GM12878 (cell line): Measurements from ENCODE around the gene ANKRD13B. TPM values are rescaled to one million over a fixed set of nuclear protein-coding genes. Genes with fewer than 3 reads are reported as not detected.

ENCODE experiments used
- ATAC-seq: fragments of 200-7000 bp; cut with Tn5 transposase; 3 replicates; pipeline ENCODE4 v1.9.1; 2020; ENCODE audit warnings: mild to moderate bottlenecking, moderate library complexity
- BruUV-seq: library from RNA; stranded (reverse); fragments of 400-500 nt; replicated peaks from 2 replicates; lab custom pipeline; 2021; lab: Mats Ljungman, UMichigan
- CTCF ChIA-PET: fragments of 300-600 bp; sonication (Branson Sonifier 250); formaldehyde crosslinking; extraction: SDS; loops from one replicate; lab custom pipeline; 2021; ENCODE audit warnings: inconsistent platforms; lab: Yijun Ruan, JAX
- POLR2A ChIA-PET: fragments of 350-600 bp; formaldehyde crosslinking; extraction: SDS; loops from one replicate; lab custom pipeline; 2021; ENCODE audit warnings: inconsistent platforms; lab: Charles Lee
- RAD21 ChIA-PET: fragments of 300-600 bp; sonication (Branson Sonifier 250); formaldehyde crosslinking; loops from one replicate; lab custom pipeline; 2023; ENCODE audit warnings: antibody characterized with exemption; ENCODE audit not compliant: unreplicated experiment; lab: Charles Lee
- SMC1A ChIA-PET: fragments of 300-600 bp; sonication (Branson Sonifier 250); formaldehyde crosslinking; loops from one replicate; lab custom pipeline; 2023; ENCODE audit not compliant: unreplicated experiment, uncharacterized antibody; lab: Charles Lee
- DNase-seq: peaks from one replicate; pipeline ENCODE4 v3.0.0-alpha.2; 2011; ENCODE audit warnings: low read depth, low spot score
- FAIRE-seq: peaks from 3 replicates; lab custom pipeline; 2011; peaks lifted over from hg19 to GRCh38; lab: Jason Lieb, UNC
- H2AFZ ChIP-seq: 2 replicates; pipeline ENCODE4 v1.6.0; 2011; ENCODE audit warnings: low read depth, low read length, control low read depth; ENCODE audit not compliant: control insufficient read depth
- H3K27ac ChIP-seq: 2 replicates; pipeline ENCODE4 v1.5.1; 2011; ENCODE audit warnings: control low read depth; ENCODE audit not compliant: control insufficient read depth, insufficient read depth
- H3K27me3 ChIP-seq, 2 experiments: replicated peaks in 1 of 2; 2 replicates each; pipeline versions ENCODE4 v1.6.0 to v1.6.1; 2011; ENCODE audit warnings: low read length in 1 of 2; ENCODE audit not compliant: control insufficient read depth in 2 of 2, insufficient read depth in 2 of 2
- H3K36me3 ChIP-seq, 2 experiments: 2 replicates each; pipeline ENCODE4 v1.5.1; 2011; ENCODE audit warnings: low read length in 1 of 2; ENCODE audit not compliant: control insufficient read depth in 2 of 2, insufficient read depth in 2 of 2
- H3K4me1 ChIP-seq: 2 replicates; pipeline ENCODE4 v1.6.1; 2011; ENCODE audit warnings: mild to moderate bottlenecking, low read length, moderate library complexity, mixed read lengths; ENCODE audit not compliant: control insufficient read depth, insufficient read depth
- H3K4me2 ChIP-seq: 2 replicates; pipeline ENCODE4 v1.6.0; 2011; ENCODE audit warnings: control low read depth; ENCODE audit not compliant: control insufficient read depth, insufficient read depth
- H3K4me3 ChIP-seq: fragments of 200-600 bp; sonication (generic); 2 replicates; pipeline ENCODE4 v1.5.1; 2016
- H3K79me2 ChIP-seq: 2 replicates; pipeline ENCODE4 v1.6.0; 2011; ENCODE audit warnings: low read length; ENCODE audit not compliant: control insufficient read depth, insufficient read depth
- H3K9ac ChIP-seq: 2 replicates; pipeline ENCODE4 v1.8.0; 2011; ENCODE audit warnings: low read length, control low read depth, mixed read lengths; ENCODE audit not compliant: control insufficient read depth, insufficient read depth
- H3K9me3 ChIP-seq: replicated peaks from 3 replicates; pipeline ENCODE4 v1.5.1; 2011; ENCODE audit warnings: mild to moderate bottlenecking, low read length; ENCODE audit not compliant: control insufficient read depth, insufficient read depth
- H4K20me1 ChIP-seq: 2 replicates; pipeline ENCODE4 v1.6.0; 2011; ENCODE audit not compliant: control insufficient read depth, insufficient read depth
- ATF7 ChIP-seq: fragments of 450-650 bp; IDR thresholded peaks from 2 replicates; pipeline ENCODE4 v1.6.1; 2016; ENCODE audit warnings: low read depth, mild to moderate bottlenecking
- BCL3 ChIP-seq: IDR thresholded peaks from 2 replicates; pipeline ENCODE4 v1.6.1; 2011; ENCODE audit warnings: borderline replicate concordance, low read depth, mild to moderate bottlenecking, moderate library complexity, low read length; ENCODE audit not compliant: insufficient read depth, poor library complexity, severe bottlenecking
- EGR1 ChIP-seq, 2 experiments: IDR thresholded peaks; 1 replicate in 1 of 2; 2 replicates in 1 of 2; pipeline ENCODE4 v1.6.1; 2011 to 2012; ENCODE audit warnings: low read depth in 2 of 2, low read length in 2 of 2, borderline replicate concordance in 1 of 2, mild to moderate bottlenecking in 1 of 2, moderate library complexity in 1 of 2
- KDM1A ChIP-seq: fragments of 200-600 bp; sonication (generic); IDR thresholded peaks from 2 replicates; pipeline ENCODE4 v1.6.1; 2016; ENCODE audit warnings: borderline replicate concordance
- NFXL1 ChIP-seq: fragments of 450-650 bp; IDR thresholded peaks from 2 replicates; pipeline ENCODE4 v1.6.1; 2017; ENCODE audit warnings: antibody characterized with exemption, mild to moderate bottlenecking, borderline replicate concordance
- NFYA ChIP-seq: IDR thresholded peaks from 2 replicates; pipeline ENCODE4 v1.6.1; 2011; ENCODE audit warnings: low read depth, mild to moderate bottlenecking, low read length, improper control_type of control experiment, borderline replicate concordance
- NR2C1 ChIP-seq: fragments of 450-650 bp; IDR thresholded peaks from 2 replicates; pipeline ENCODE4 v1.6.1; 2017; ENCODE audit warnings: antibody characterized with exemption, mild to moderate bottlenecking, moderate library complexity
- PAX8 ChIP-seq: fragments of 450-650 bp; IDR thresholded peaks from 2 replicates; pipeline ENCODE4 v1.6.1; 2017; ENCODE audit warnings: mild to moderate bottlenecking, moderate library complexity
- RUNX3 ChIP-seq: IDR thresholded peaks from 2 replicates; pipeline ENCODE4 v1.6.1; 2012; ENCODE audit warnings: low read length, inconsistent platforms
- SIX5 ChIP-seq: IDR thresholded peaks from 2 replicates; pipeline ENCODE4 v1.6.1; 2011; ENCODE audit warnings: mild to moderate bottlenecking, low read depth, low read length, moderate library complexity; ENCODE audit not compliant: severe bottlenecking
- STAT3 ChIP-seq: IDR thresholded peaks from 2 replicates; pipeline ENCODE4 v1.6.1; 2011; ENCODE audit warnings: low read depth, low read length, improper control_type of control experiment
- ZSCAN29 ChIP-seq: fragments of 450-650 bp; IDR thresholded peaks from 2 replicates; pipeline ENCODE4 v1.6.1; 2017; ENCODE audit warnings: mild to moderate bottlenecking, moderate library complexity
- WGBS: methylation state at CpG from one replicate; pipeline ENCODE4 v1.1.6; 2016; ENCODE audit warnings: low lambda C conversion rate; ENCODE audit not compliant: insufficient replicate concordance, insufficient coverage; ENCODE audit errors: missing lambda C conversion rate; 5-methylcytosine and 5-hydroxymethylcytosine counted together
- in situ Hi-C: fragments of 300-500 bp; cut with MboI; formaldehyde crosslinking; loops from 9 replicates; pipeline ENCODE4 v1.14.3; 2018; ENCODE audit warnings: mixed read lengths
- intact Hi-C: fragments of 100-400 bp; cut with micrococcal nuclease; formaldehyde crosslinking; loops from one replicate; pipeline ENCODE4 v1.14.2; 2022; ENCODE audit not compliant: unreplicated experiment
- polyA plus RNA-seq, 11 experiments: library from polyadenylated mRNA; depleted of rRNA in 4 of 11; unstranded in 6 of 11; stranded (reverse) in 5 of 11; fragments of >200 nt; fragmentation: Nextera tagmentation in 4 of 11; fragmentation: Illumina TruSeq in 1 of 11; extraction: Ambion mirVana in 4 of 11; extraction: Trizol in 1 of 11; gene quantifications; 1 replicate in 1 of 11; 2 replicates in 10 of 11; pipeline versions ENCODE4 v1.2.1 to v1.2.3, GENCODE V29; 2011 to 2016; ENCODE audit warnings: inconsistent platforms in 2 of 11, missing spikeins in 2 of 11, low read depth in 1 of 11
- total RNA-seq, 4 experiments: library from RNA; depleted of rRNA in 3 of 4; stranded (reverse); fragments of >200 nt in 3 of 4; fragmentation: Illumina TruSeq in 1 of 4; extraction: Trizol in 1 of 4; gene quantifications; 2 replicates each; pipeline versions ENCODE4 v1.2.1 to v1.2.3, GENCODE V29; 2013 to 2021
- TF ChIP-seq, protein P1 (sequence below): fragments of 450-650 bp; IDR thresholded peaks from 2 replicates; pipeline ENCODE4 v1.6.1; 2017; ENCODE audit warnings: antibody characterized with exemption, mild to moderate bottlenecking, moderate library complexity
- TF ChIP-seq, protein P2 (sequence below): fragments of 150-350 bp; IDR thresholded peaks from 2 replicates; pipeline ENCODE4 v1.6.1; 2014; ENCODE audit warnings: mild to moderate bottlenecking, low read depth, low read length

ANKRD13B gene
- total and polyA plus RNA-seq, 10 of the 15 experiments (the other 5 are each of a cell fraction or from before 2014, with no cell fraction given) = 0.18 to 15.0 (median 2.8) TPM

DNA sequence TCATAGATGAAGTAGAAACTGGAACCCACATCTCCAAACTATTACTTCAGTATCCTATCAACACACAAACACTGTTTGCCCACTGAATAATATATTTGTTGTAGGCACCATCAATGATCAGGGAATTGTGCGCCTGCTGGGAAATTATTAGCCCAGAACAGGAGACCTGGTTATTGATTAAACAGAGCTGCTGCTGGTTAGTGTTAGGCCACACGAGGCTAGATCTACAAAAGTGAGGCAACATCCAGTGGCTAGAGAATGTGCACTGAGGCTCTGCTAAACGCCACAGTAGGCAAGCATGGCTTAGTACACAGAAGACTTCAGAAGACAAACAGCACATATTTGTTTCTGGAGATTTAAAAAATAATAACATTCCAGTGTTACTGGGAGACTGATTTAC lies 37.1 kb upstream of the ANKRD13B start:
- no peak for FAIRE-seq

More for the DNA sequence above, 37.1 kb upstream of the ANKRD13B start:
- H3K4me3 ChIP-seq = no peak overlapping the region
- H3K79me2 ChIP-seq = no peaks in the 10 kb centered on the region
- no peaks in the 10 kb centered on the region for H4K20me1 ChIP-seq
- CTCF ChIA-PET = interaction anchor here (0.6 to 2.5 kb wide), 7 partner anchors 10 to 186 kb away, joined by 3 to 11 read pairs (median 4); no protein-coding TSS in a partner anchor
- intact Hi-C loops (no loop called here), in situ Hi-C loops (no loop called here)
- SMC1A ChIA-PET = interaction anchor here (1.1 to 1.4 kb wide), 3 partner anchors 10 to 329 kb away, joined by 3 read pairs; no protein-coding TSS in a partner anchor
- H3K9ac ChIP-seq = no peak overlapping the region
- no peaks in the 10 kb centered on the region for H3K27me3 ChIP-seq
- no peak for DNase-seq
- RAD21 ChIA-PET = interaction anchor here (1.2 kb wide), 1 partner anchor 10 kb away, joined by 3 read pairs; no protein-coding TSS in a partner anchor
- no peaks in the 10 kb centered on the region for H3K9me3 ChIP-seq
- 45% methylated on average over 3 of the region's 3 CpGs for WGBS
- no peaks in the 10 kb centered on the region; a peak in 1 of 4 replicates for H3K36me3 ChIP-seq
- POLR2A ChIA-PET = no interaction called here
- no peak overlapping the region for H3K27ac ChIP-seq
- H2AFZ ChIP-seq = no peak overlapping the region
- no peak for ATAC-seq
- no TSS peak for BruUV-seq
- no peak overlapping the region for H3K4me2 ChIP-seq
- H3K4me1 ChIP-seq = peaks cover 30% of the 10 kb centered on the region
- TF ChIP-seq SIX5 (no peak), KDM1A (no peak), ZSCAN29 (no peak), PAX8 (no peak), ATF7 (no peak), NR2C1 (no peak), EGR1 (IDR thresholded peaks at IDR 0.05; ENCODE audit: borderline replicate concordance in 1 of 2, low read depth in 2 of 2, low read length in 2 of 2) (no peak), RUNX3 (no peak), NFYA (no peak), BCL3 (no peak), STAT3 (no peak), NFXL1 (no peak)
- TF ChIP-seq, protein P1, sequence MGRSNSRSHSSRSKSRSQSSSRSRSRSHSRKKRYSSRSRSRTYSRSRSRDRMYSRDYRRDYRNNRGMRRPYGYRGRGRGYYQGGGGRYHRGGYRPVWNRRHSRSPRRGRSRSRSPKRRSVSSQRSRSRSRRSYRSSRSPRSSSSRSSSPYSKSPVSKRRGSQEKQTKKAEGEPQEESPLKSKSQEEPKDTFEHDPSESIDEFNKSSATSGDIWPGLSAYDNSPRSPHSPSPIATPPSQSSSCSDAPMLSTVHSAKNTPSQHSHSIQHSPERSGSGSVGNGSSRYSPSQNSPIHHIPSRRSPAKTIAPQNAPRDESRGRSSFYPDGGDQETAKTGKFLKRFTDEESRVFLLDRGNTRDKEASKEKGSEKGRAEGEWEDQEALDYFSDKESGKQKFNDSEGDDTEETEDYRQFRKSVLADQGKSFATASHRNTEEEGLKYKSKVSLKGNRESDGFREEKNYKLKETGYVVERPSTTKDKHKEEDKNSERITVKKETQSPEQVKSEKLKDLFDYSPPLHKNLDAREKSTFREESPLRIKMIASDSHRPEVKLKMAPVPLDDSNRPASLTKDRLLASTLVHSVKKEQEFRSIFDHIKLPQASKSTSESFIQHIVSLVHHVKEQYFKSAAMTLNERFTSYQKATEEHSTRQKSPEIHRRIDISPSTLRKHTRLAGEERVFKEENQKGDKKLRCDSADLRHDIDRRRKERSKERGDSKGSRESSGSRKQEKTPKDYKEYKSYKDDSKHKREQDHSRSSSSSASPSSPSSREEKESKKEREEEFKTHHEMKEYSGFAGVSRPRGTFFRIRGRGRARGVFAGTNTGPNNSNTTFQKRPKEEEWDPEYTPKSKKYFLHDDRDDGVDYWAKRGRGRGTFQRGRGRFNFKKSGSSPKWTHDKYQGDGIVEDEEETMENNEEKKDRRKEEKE = no peak
- TF ChIP-seq, protein P2, sequence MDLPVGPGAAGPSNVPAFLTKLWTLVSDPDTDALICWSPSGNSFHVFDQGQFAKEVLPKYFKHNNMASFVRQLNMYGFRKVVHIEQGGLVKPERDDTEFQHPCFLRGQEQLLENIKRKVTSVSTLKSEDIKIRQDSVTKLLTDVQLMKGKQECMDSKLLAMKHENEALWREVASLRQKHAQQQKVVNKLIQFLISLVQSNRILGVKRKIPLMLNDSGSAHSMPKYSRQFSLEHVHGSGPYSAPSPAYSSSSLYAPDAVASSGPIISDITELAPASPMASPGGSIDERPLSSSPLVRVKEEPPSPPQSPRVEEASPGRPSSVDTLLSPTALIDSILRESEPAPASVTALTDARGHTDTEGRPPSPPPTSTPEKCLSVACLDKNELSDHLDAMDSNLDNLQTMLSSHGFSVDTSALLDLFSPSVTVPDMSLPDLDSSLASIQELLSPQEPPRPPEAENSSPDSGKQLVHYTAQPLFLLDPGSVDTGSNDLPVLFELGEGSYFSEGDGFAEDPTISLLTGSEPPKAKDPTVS = no peak
